T47D (cell line): ENCODE data around the gene CST9L.
"Not testable (repeated sequence)": the region's sequence is repeated elsewhere in the genome, so short reads cannot be mapped to it uniquely, and the experiment has no call there.

ENCODE experiments used
- DNase-seq, 2 experiments: peaks; one replicate each; pipeline versions ENCODE4 v3.0.0 to v3.0.0-alpha.2; 2011 to 2012; ENCODE audit warnings: low read depth in 1 of 2, low spot score in 1 of 2
- JUND ChIP-seq: IDR thresholded peaks from 2 replicates; pipeline ENCODE4 v1.6.1; 2012; ENCODE audit warnings: low read depth
- in situ Hi-C: cut with HindIII; loops from 2 replicates; pipeline ENCODE4 v1.10.0; 2016; ENCODE audit warnings: low sequenced_read_pairs, low pct_unique_long_range_greater_than_20kb

The CST9L gene

GRCh38 chr20:23582293-23582692, 14.0 kb upstream of the CST9L start:
- TF ChIP-seq JUND: no peak
- in situ Hi-C loops: no loop called here
- no peak for DNase-seq

GRCh38 chr20:23581833-23582232, 13.5 kb upstream of the CST9L start:
- DNase-seq, in situ Hi-C loops: not testable (repeated sequence)

GRCh38 chr20:23574977-23575376, 6.7 kb upstream of the CST9L start:
- no peak for DNase-seq
- in situ Hi-C loops: no loop called here
- TF ChIP-seq JUND: no peak

- TF ChIP-seq JUND: no peak
- peak in 1 of 2 experiments; percentile 41 for DNase-seq
- in situ Hi-C loops: no loop called here
Measured at GRCh38 chr20:23570178-23570760, 2.0 kb upstream of the CST9L start.

GRCh38 chr20:23569570-23569969, 1.3 kb upstream of the CST9L start:
- TF ChIP-seq JUND: no peak
- DNase-seq: no peak
- in situ Hi-C loops: no loop called here

- DNase-seq: no peak
- in situ Hi-C loops: no loop called here
- TF ChIP-seq JUND: no peak
Measured at GRCh38 chr20:23568971-23569330, 667 bp upstream of the CST9L start.

GRCh38 chr20:23566199-23566932, 1.9 kb downstream of the CST9L start:
- in situ Hi-C loops: no loop called here
- DNase-seq: no peak
- TF ChIP-seq JUND: no peak

GRCh38 chr20:23565503-23566045, 2.7 kb downstream of the CST9L start:
- no peak for TF ChIP-seq JUND
- DNase-seq: no peak
- in situ Hi-C loops: no loop called here

- no peak for DNase-seq
- no peak for TF ChIP-seq JUND
- in situ Hi-C loops: no loop called here
Measured at GRCh38 chr20:23564927-23565326, 3.4 kb downstream of the CST9L start.

GRCh38 chr20:23562721-23563342, 5.5 kb downstream of the CST9L start:
- TF ChIP-seq JUND: no peak
- in situ Hi-C loops: no loop called here
- DNase-seq: no peak

GRCh38 chr20:23554401-23554800, 13.9 kb downstream of the CST9L start:
- TF ChIP-seq JUND: no peak
- in situ Hi-C loops: no loop called here

GRCh38 chr20:23551786-23552185, 16.5 kb downstream of the CST9L start:
- no peak for DNase-seq
- TF ChIP-seq JUND: no peak
- in situ Hi-C loops: no loop called here

More at GRCh38 chr20:23554401-23554800, 13.9 kb downstream of the CST9L start:
- DNase-seq: no peak

- TF ChIP-seq JUND: no peak
- in situ Hi-C loops: no loop called here
- DNase-seq: no peak
Measured at GRCh38 chr20:23551383-23551782, 16.9 kb downstream of the CST9L start.
